ENCODE results near the gene ZNF823.
A peak's percentile ranks its signal among the peaks of the same experiment; 100 is the strongest.
"Not testable (repeated sequence)": the region's sequence is repeated elsewhere in the genome, so short reads cannot be mapped to it uniquely, and the experiment has no call there.

The ZNF823 gene

DNA sequence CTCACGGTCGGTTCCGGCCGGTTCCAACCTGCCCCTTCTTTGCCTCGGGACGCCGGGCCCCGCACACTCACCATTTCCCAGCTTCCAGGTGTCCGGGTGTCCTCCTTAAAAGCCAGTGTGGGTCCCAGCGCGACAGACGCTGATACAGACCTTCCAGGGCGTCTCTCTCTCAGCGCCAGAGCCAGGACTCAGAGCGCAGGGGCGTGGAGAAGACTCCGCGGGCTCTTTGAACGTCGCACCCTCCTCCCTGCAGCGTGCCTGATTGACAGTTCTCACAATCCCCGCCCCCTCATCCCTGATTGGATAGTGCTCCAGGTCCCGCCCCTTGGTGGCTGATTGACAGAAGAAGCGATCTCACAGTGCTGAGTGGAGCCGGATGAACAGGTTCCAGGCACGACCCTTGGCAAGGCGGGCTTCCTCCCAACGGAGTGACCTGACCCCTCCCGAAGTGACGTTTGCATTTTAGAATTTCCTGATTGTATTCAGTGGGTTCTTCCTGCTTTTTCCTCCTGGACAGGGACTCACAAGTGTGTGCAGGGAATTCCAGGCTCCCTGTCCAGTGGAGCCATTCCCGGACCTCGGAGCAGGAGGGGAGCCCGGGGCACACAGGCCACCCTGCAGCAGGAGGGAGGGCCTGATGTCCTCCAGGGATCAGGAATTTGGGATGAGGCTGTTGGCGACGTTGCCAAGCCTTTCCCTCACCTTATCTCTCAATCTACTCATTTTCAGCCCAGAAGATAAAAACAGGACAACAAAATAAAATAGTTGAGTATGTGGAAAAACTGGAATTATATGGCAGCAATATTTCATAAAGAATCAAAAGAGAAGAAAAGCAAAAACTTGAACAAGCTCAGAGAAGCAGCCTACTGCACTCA, at the start of gene ZNF823:
Gene ZNF823 (minus strand): TSS at position 201 of the 875 bp plus-strand sequence. CDS start 127 bp downstream, at position 74.
- FAIRE-seq, result no peak
- TF ChIP-seq, protein P1, sequence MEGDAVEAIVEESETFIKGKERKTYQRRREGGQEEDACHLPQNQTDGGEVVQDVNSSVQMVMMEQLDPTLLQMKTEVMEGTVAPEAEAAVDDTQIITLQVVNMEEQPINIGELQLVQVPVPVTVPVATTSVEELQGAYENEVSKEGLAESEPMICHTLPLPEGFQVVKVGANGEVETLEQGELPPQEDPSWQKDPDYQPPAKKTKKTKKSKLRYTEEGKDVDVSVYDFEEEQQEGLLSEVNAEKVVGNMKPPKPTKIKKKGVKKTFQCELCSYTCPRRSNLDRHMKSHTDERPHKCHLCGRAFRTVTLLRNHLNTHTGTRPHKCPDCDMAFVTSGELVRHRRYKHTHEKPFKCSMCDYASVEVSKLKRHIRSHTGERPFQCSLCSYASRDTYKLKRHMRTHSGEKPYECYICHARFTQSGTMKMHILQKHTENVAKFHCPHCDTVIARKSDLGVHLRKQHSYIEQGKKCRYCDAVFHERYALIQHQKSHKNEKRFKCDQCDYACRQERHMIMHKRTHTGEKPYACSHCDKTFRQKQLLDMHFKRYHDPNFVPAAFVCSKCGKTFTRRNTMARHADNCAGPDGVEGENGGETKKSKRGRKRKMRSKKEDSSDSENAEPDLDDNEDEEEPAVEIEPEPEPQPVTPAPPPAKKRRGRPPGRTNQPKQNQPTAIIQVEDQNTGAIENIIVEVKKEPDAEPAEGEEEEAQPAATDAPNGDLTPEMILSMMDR (IDR thresholded peaks at IDR 0.05; ENCODE audit: insufficient read depth, missing control alignments), result no peak

DNA sequence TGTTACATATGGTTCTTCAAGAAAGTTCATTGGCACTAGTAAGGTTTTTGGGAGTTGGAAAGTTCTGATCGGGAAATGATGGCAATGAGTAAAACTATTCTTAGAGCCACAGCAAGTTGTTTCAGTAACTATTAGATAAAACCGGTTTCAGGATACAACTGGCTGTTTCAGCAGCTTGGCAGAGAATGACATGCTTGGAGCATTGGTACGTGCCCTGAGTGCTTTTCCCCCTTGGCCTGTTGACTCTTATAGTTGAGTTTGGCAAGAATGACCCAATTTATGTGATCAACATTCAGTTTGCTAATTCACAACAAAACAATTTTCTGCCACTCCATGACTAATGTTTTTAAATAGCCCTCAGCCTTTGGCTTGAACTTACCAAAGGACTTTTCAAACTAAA, 48.8 kb upstream of the ZNF823 start:
- TF ChIP-seq, protein P1 (IDR thresholded peaks at IDR 0.05; ENCODE audit: insufficient read depth, missing control alignments), result no peak
- FAIRE-seq (no peak), DNase-seq (ENCODE audit: insufficient read length, low spot score) (no peak)

More for the DNA sequence above, at the start of gene ZNF823:
- DNase-seq (ENCODE audit: insufficient read length, low spot score), result peak; percentile 61

DNA sequence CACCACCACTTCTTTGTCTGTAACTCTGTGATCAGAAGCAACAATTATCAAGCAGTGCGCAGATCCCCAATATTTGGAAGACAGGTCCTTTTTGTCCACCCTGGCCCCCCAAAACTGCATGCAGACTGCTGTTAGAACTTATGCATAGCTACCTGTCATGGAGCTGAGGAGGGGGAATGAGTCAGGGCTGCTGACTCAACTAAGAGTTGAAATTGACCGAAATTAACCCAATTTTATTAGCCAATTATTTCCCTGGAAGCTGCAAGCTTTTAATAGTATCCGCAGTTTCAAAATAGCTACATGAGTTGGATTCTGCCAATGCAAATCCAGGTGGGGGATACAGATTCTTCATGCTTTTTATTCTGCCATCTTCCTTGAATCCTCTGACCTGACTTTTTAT, 45.6 kb upstream of the ZNF823 start:
- DNase-seq (ENCODE audit: insufficient read length, low spot score) (no peak), FAIRE-seq (no peak)
- TF ChIP-seq, protein P1 (IDR thresholded peaks at IDR 0.05; ENCODE audit: insufficient read depth, missing control alignments), result no peak

DNA sequence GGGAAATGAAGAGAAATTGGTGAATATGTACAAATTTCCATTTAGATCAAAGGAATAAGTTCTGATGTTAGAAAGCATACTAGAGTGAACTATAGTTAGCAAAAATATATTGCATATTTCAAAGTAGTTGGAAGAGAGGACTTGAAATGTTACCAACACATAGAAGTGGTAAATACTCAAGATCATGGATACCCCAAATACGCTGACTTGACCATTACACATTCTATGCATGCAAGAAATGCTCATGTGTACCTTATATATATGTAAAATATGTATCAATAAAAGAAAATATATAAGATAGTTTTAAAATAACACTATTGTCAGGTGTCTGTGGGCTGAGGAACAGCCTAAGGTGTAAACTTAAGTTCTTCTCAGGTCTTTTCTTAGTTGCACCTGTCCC, 45.0 kb upstream of the ZNF823 start:
- no peak for FAIRE-seq
- TF ChIP-seq, protein P1 (IDR thresholded peaks at IDR 0.05; ENCODE audit: insufficient read depth, missing control alignments), result no peak
- DNase-seq (ENCODE audit: insufficient read length, low spot score), result no peak

DNA sequence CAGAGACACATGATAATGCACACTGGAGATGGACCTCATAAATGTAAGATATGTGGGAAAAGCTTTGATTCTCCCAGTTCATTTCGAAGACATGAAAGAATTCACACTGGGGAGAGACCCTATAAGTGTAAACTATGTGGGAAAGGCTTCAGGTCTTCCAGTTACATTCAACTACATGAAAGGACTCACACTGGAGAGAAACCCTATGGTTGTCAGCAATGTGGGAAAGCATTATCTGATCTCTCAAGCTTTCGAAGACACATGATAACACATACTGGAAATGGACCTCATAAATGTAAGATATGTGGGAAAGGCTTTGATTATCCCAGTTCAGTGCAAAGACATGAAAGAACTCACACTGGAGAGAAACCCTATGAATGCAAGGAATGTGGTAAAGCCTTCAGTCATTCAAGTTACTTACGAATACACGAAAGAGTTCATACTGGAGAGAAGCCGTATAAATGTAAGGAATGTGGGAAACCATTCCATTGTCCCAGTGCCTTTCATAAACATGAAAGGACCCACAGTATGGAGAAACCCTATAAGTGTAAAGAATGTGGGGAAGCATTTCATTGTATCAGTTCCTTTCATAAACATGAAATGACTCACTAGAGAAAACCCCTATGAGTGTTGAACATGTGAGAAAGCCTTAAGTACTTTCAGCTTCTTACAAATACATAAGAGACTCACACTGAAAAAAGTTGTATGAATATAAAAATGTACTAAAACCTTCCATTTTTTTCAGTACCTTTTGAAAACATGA, 42.7 kb upstream of the ZNF823 start:
- TF ChIP-seq, protein P1 (IDR thresholded peaks at IDR 0.05; ENCODE audit: insufficient read depth, missing control alignments), result no peak
- FAIRE-seq, result no peak
- DNase-seq (ENCODE audit: insufficient read length, low spot score), result no peak

DNA sequence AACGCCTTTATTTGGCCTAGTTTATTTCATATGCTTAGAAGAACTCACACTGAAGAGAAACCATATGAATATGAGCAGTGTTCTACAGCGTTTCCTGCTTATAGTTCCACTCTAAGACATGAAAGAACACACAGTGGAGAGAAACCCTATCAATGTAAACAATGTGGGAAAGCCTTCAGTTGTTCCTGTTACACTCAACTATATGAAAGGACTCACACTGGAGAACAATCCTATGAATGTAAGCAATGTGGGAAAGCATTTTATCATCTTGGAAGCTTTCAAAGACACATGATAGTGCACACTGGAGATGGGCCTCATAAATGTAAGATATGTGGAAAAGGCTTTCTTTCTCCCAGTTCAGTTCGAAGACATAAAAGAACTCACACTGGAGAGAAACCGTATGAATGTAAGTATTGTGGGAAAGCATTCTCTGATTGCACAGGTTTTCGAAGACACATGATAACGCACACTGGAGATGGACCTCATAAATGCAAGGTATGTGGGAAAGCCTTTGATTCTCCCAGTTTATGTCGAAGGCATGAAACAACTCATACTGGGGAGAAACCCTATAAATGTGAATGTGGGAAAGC, 41.8 kb upstream of the ZNF823 start:
- DNase-seq (ENCODE audit: insufficient read length, low spot score), result no peak
- FAIRE-seq, result no peak
- TF ChIP-seq, protein P1 (IDR thresholded peaks at IDR 0.05; ENCODE audit: insufficient read depth, missing control alignments), result no peak

DNA sequence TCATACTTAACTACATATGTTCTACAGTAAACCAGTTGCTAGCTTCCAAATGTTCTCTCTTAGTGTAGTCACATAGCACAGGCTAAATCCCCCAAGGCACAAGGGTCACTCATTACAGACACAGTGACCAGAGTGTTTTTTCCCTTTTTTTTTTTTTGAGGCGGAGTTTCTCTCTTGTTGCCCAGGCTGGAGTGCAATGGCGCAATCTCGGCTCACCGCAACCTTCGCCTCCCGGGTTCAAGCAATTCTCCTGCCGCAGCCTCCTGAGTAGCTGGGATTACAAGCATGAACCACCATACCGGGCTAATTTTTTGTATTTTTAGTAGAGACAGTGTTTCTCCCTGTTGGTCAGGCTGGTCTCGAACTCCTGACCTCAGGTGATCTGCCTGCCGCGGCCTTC, 37.9 kb upstream of the ZNF823 start:
- not testable (repeated sequence) for DNase-seq (ENCODE audit: insufficient read length, low spot score); FAIRE-seq

DNA sequence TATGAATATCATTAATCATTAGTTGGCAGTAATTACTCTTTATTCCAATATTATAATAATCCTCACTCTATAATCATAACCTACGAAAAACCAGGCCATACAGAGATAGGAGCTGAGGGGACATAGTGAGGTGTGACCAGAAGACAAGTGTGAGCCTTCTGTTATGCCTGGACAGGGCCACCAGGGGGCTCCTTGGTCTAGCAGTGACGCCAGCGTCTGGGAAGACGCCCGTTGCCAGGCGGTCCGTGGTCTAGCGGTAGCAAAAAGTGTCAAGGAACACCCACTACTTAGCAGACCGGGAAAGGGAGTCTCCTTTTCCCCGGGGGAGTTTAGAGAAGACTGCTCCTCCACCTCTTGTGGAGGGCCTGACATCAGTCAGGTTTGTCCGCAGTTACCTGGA, 32.8 kb upstream of the ZNF823 start:
- not testable (repeated sequence) for DNase-seq (ENCODE audit: insufficient read length, low spot score); FAIRE-seq

Data from D721Med (cell line).